IPS DF 19.7 (cell line): ENCODE measurements around the gene RAMACL.

Experiments used
- DNase-seq: peaks from one replicate; pipeline ENCODE4 v3.0.0-alpha.2; 2013; ENCODE audit warnings: low read depth, low spot score

Gene RAMACL

GRCh38 chr6:166575205-166575604 is 11.3 kb downstream of the RAMACL start:
- no peak for DNase-seq

GRCh38 chr6:166573511-166574216 is 12.8 kb downstream of the RAMACL start:
- no peak for DNase-seq

- DNase-seq = no peak
These were observed 13.9 kb downstream of the RAMACL start for GRCh38 chr6:166572370-166573261.

GRCh38 chr6:166570929-166571713 is 15.4 kb downstream of the RAMACL start:
- no peak for DNase-seq

GRCh38 chr6:166569206-166569605 is 17.3 kb downstream of the RAMACL start:
- DNase-seq = no peak

- DNase-seq = no peak
These were observed 18.7 kb downstream of the RAMACL start for GRCh38 chr6:166567813-166568212.

- no peak for DNase-seq
These were observed 19.4 kb downstream of the RAMACL start for GRCh38 chr6:166567107-166567506.

GRCh38 chr6:166566026-166567011 is 20.2 kb downstream of the RAMACL start:
- no peak for DNase-seq

- no peak for DNase-seq
These were observed 21.2 kb downstream of the RAMACL start for GRCh38 chr6:166565084-166565967.

- no peak for DNase-seq
These were observed 22.7 kb downstream of the RAMACL start for GRCh38 chr6:166563805-166564204.

GRCh38 chr6:166563200-166563599 is 23.3 kb downstream of the RAMACL start:
- DNase-seq = no peak

- DNase-seq = no peak
These were observed 23.8 kb downstream of the RAMACL start for GRCh38 chr6:166562726-166563125.

GRCh38 chr6:166561771-166562359 is 24.6 kb downstream of the RAMACL start:
- no peak for DNase-seq

GRCh38 chr6:166560222-166560621 is 26.3 kb downstream of the RAMACL start:
- DNase-seq = no peak

GRCh38 chr6:166559662-166560061 is 26.8 kb downstream of the RAMACL start:
- no peak for DNase-seq

GRCh38 chr6:166559211-166559610 is 27.3 kb downstream of the RAMACL start:
- no peak for DNase-seq

- no peak for DNase-seq
These were observed 28.1 kb downstream of the RAMACL start for GRCh38 chr6:166558156-166559005.

GRCh38 chr6:166556863-166557322 is 29.6 kb downstream of the RAMACL start:
- DNase-seq = no peak
